ENCODE data around the gene TSPYL6.
A peak's percentile ranks its signal among the peaks of the same experiment; 100 is the strongest.

Gene TSPYL6

DNA sequence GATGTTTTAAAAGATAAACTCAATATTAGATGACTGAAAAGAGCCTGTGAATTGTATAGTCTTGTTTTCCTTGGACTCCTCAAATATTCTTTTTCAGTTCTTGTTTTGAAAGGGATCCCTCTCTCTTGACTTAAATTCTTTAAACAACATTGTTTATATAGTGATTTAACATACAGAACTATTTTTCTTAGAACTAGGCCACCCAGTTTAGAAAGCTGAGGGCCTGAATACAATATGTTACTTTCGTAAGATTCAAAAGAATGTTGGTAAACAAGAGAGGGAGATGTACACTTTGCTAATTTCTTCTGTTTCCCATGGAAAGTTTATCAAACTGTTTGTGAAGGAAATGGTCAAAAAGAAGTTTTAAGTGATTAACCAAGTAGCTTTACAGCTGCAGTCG is 5.5 kb upstream of the TSPYL6 start:
- no peak for DNase-seq
- in situ Hi-C loops (cut with HindIII; ENCODE audit: low pct_ligation_motif_present, low sequenced_read_pairs): no loop called here
- Histone ChIP-seq H3K27me3 (replicated peaks) (no peaks in the 10 kb centered on the region), H3K27ac (no peak overlapping the region), H3K36me3 (replicated peaks) (no peaks in the 10 kb centered on the region), H3K4me3 (ENCODE audit: low read depth, low read length) (no peak overlapping the region)
- TF ChIP-seq, protein P1, sequence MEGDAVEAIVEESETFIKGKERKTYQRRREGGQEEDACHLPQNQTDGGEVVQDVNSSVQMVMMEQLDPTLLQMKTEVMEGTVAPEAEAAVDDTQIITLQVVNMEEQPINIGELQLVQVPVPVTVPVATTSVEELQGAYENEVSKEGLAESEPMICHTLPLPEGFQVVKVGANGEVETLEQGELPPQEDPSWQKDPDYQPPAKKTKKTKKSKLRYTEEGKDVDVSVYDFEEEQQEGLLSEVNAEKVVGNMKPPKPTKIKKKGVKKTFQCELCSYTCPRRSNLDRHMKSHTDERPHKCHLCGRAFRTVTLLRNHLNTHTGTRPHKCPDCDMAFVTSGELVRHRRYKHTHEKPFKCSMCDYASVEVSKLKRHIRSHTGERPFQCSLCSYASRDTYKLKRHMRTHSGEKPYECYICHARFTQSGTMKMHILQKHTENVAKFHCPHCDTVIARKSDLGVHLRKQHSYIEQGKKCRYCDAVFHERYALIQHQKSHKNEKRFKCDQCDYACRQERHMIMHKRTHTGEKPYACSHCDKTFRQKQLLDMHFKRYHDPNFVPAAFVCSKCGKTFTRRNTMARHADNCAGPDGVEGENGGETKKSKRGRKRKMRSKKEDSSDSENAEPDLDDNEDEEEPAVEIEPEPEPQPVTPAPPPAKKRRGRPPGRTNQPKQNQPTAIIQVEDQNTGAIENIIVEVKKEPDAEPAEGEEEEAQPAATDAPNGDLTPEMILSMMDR (IDR thresholded peaks at IDR 0.05; ENCODE audit: low read depth, low read length, missing control alignments): no peak

DNA sequence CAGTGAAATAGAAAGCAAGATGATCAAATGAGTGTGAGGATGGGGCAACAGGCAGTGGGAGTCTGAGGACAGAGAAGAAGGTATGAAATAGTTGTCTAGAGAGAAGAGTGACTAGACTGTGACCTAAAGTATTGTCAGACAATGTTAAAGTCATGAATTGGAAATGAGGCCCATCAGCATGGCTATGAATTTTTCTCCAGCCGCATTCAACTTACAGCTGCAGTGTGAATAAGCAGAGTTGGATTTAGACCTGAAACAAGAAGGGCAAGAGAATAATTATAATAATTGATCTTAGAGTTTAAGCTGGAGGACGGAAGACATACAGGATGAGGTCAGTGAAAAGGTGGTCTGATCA is 4.2 kb upstream of the TSPYL6 start:
- no peak for DNase-seq
- no peak overlapping the region for H3K4me3 ChIP-seq (ENCODE audit: low read depth, low read length)
- in situ Hi-C loops (cut with HindIII; ENCODE audit: low pct_ligation_motif_present, low sequenced_read_pairs): no loop called here
- H3K27ac ChIP-seq: no peak overlapping the region
- no peaks in the 10 kb centered on the region for H3K36me3 ChIP-seq (replicated peaks)
- TF ChIP-seq, protein P1 (IDR thresholded peaks at IDR 0.05; ENCODE audit: low read depth, low read length, missing control alignments): no peak
- no peaks in the 10 kb centered on the region for H3K27me3 ChIP-seq (replicated peaks)

DNA sequence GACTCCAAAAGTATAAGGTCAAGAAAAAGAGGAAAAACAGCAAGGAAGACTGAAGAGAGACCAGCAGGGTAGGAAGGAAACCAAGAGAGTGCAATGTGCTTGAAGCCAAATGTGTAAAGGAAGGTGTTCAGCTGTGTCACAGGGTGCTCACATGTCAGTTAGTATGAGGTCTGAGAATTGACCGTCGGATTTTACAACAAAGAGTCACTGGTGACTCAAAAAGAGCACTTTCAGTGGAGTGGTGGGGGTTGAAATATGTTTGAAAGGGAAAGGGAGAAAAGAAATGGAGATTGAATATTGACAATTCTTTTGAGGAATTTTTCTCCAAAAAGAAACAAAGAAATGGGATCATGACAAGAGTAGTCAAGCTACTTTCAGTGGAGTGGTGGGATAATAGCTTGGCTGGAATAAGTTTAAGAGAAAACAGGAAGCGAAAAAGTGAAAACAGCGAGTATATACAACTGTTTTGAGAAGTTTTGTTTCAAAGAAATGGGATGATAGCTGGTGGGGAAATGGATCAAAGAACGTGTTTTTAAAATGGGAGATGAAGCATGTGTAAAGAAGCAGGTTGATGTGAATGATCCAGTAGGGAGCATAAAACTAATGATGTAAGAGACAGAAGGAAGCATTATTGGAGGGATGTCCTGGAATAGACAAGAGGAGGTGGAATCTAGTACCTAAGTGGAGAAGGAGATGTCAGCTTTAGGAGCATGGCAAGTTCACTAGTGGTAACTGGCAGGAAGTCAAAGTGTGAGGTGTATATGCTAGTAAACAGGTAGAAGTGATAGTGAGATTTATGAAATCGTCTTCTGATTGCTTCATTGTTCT is 3.6 kb upstream of the TSPYL6 start:
- Histone ChIP-seq H3K27ac (no peak overlapping the region), H3K4me3 (ENCODE audit: low read depth, low read length) (no peak overlapping the region), H3K36me3 (replicated peaks) (no peaks in the 10 kb centered on the region), H3K27me3 (replicated peaks) (no peaks in the 10 kb centered on the region)
- in situ Hi-C loops (cut with HindIII; ENCODE audit: low pct_ligation_motif_present, low sequenced_read_pairs): no loop called here
- no peak for DNase-seq
- TF ChIP-seq, protein P1 (IDR thresholded peaks at IDR 0.05; ENCODE audit: low read depth, low read length, missing control alignments): no peak

DNA sequence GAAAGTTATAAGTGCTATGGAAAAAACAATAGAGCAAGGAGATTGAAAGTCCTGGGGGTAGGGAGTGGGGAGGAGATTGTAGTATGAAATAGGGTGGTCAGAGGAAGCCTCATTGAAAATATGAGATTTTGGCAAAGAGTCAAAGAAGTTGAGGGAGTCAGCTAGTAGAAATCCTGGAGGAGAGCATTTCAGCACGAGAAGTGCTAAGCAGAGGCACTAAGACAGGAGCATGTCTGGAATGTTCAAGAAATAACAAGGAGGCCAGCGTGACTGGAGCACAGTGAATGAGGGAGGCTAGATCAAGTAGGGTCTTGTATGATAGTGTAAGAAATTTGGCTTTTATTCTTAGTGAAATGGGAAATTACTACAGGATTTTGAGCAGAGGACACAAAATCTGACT is 2.1 kb upstream of the TSPYL6 start:
- Histone ChIP-seq H3K27ac (no peak overlapping the region), H3K36me3 (replicated peaks) (no peaks in the 10 kb centered on the region), H3K4me3 (ENCODE audit: low read depth, low read length) (no peak overlapping the region), H3K27me3 (replicated peaks) (no peaks in the 10 kb centered on the region)
- in situ Hi-C loops (cut with HindIII; ENCODE audit: low pct_ligation_motif_present, low sequenced_read_pairs): no loop called here
- TF ChIP-seq, protein P1 (IDR thresholded peaks at IDR 0.05; ENCODE audit: low read depth, low read length, missing control alignments): no peak
- DNase-seq: peak; percentile 65

DNA sequence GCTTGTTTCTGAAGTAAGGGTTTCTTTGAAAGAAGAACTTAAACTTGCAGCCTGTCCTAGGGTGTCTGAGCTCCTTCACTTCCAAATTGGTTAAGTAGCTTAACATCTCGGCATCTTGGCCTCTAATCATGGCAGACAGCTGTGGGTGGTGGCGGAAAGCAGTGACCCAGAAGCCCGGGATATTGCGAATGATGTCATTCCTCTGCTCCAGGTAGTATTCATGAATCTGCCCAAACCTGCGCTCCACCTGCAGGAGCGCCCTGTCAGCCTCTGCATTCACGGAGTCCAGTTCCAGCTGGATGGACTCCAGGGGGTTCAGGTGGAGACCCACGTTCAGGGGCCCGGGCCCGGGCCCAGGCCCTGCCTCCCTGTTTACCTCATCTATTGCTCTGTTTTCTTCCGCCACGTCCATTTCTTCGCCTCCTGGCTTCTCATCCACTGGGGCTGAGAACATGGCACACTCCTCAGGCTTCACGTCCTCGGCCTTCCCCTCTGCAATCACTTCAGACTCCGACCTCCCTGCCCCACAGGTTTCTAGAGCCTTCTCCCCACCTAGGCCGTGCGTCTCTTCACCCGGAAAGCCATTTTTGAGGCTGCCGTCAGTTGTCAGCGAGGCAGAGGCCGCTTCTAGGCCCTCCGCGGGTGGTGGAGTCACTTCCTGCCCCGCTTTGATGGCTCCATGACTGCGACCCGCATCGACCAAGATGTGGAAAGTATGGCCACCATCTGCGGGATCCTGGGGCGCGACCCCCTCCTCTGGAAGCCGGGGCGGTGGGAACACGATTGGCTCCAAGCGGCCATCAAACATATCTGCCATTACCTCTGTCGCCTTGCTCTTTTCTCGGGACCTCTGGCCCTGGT is 569 bp downstream of the TSPYL6 start:
- in situ Hi-C loops (cut with HindIII; ENCODE audit: low pct_ligation_motif_present, low sequenced_read_pairs): no loop called here
- Histone ChIP-seq H3K27me3 (replicated peaks) (no peaks in the 10 kb centered on the region), H3K4me3 (ENCODE audit: low read depth, low read length) (no peak overlapping the region), H3K27ac (no peak overlapping the region), H3K36me3 (replicated peaks) (no peaks in the 10 kb centered on the region)
- TF ChIP-seq, protein P1 (IDR thresholded peaks at IDR 0.05; ENCODE audit: low read depth, low read length, missing control alignments): no peak
- no peak for DNase-seq

Measured in brain microvascular endothelial cell (primary cell).